ENCODE measurements around the gene DCLK2. TPM values are rescaled to one million over a fixed set of nuclear protein-coding genes. Genes with fewer than 3 reads are reported as not detected.
"Not testable (repeated sequence)": the region's sequence is repeated elsewhere in the genome, so short reads cannot be mapped to it uniquely, and the experiment has no call there.

The DCLK2 gene
- total RNA-seq, 1 donor from 2014 or later: 14.0 TPM

DNA sequence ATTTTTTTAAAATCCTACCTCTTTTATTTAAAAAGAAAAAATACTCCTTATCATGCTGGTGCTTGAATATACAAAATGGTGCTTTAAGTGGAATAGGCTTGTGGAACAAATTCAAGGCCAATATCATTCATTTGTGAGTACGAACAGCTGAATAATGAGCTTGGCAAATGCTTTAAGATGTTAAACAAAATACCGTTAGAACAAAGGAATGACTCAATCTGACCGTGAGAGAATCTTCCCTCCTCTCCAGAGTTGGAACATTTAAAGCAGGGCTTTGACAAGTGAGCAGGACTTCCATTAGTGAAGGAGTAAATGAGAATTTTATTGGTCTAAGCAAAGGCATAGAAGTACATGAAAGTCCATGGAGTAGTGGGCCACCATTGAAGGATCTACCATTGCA is 74.5 kb downstream of the DCLK2 start:
- no peak for DNase-seq (ENCODE audit: low spot score)

DNA sequence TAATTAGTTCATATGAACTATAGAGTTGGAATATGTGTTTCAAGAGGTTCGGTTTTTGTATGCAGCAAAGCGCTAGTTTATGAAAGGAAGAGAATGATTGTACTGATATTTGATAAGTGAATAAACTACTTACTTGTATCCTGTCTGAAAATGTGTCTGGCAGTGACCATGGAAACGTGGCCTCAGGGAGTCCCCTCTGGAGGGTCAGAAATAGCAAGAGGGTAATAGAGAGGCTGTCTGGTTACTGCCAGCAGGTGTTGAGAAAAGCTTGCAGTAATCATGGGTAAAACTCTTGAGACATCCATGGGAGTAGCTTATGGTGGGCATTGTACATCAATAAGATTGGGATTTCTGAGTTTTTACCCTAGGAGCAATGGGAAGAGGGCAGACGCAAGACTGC is 77.1 kb downstream of the DCLK2 start:
- DNase-seq (ENCODE audit: low spot score): no peak

DNA sequence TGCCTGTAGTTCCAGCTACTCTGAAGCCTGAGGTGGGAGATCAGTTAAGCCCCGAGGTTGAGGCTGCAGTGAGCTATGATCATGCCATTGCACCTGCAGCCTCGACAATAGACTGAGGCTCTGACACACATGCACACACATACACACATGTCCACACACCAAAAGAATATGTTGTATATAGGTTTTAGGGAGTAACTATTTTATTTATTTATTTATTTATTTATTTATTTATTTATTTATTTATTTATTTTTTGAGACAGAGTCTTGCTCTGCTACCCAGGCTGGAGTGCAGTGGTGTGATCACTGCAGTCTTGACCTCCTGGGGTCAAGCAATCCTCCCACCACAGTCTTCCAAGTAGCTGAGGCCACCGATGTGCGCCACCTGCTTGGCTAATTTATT is 78.3 kb downstream of the DCLK2 start:
- no peak for DNase-seq (ENCODE audit: low spot score)

DNA sequence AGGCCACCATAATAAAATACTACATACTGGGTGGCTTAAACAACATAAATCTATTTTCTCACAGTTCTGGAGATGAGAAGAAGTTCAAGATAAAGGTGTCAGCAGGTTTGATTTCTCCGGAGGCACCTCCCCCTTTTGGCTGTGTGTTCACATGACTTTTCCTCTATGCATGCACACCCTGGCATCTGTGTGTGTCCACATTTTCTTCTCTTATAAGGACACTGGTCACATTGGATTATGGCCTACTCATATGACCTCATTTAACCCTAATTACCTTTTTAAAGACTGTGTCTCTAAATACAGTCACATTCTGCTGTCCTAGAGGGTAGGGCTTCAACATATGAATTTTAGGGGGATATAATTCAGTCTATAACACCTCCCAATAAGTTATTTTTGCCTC is 79.8 kb downstream of the DCLK2 start:
- no peak for DNase-seq (ENCODE audit: low spot score)

DNA sequence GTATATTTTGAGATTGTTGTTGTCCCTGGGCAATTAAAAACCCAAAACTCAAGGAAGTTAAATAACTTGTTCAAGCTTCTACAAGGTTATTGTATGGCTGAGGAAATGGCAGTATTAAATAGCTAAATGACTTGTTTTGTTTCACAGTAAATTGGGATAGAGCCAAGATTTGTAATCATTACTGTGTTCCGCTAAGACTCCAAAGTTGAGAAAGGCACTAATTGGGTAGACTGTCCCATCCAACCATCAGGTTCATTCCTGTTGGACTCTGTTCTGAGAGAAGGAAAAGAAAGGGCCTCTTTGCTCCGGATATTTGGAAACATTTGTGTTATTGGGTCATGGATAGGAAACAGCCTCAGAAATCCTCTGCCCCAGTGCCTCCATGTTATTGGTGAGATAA is 82.2 kb downstream of the DCLK2 start:
- no peak for DNase-seq (ENCODE audit: low spot score)

DNA sequence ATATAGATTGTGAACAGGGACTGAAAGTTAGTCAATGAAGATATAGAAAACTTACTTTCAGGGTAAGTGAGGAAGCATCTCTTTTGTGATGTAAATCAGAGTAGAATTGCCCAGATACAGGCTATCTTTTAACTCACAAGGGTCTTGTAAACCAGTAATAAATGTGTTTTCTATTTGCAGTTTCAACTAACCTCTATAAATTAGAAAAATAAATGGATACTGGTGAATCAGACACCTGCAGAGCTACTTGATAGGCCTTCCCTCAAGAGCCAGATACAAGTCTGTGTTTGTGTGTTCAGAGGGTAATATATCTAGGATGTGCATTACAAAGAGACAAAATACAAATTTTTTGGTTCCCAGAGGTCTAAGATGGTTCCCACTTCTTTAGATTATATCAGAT is 82.9 kb downstream of the DCLK2 start:
- no peak for DNase-seq (ENCODE audit: low spot score)

DNA sequence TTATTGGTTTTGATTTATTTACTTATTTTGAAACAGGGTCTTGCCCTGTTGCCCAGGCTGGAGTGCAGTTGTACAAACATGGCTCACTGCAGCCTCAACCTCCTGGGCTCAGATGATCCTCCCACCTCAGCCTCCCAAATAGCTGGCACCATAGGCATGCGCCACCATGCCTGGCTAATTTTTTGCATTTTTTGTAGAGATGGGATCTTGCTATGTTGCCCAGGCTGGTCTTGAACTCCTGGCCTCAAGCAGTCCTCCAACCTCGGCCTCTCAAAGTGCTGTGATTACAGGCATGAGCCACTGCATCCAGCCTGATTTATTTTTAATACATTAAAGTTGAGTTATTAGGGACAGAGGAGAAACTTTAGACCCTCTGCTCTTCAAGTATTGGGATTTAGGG is 83.8 kb downstream of the DCLK2 start:
- not testable (repeated sequence) for DNase-seq (ENCODE audit: low spot score)

DNA sequence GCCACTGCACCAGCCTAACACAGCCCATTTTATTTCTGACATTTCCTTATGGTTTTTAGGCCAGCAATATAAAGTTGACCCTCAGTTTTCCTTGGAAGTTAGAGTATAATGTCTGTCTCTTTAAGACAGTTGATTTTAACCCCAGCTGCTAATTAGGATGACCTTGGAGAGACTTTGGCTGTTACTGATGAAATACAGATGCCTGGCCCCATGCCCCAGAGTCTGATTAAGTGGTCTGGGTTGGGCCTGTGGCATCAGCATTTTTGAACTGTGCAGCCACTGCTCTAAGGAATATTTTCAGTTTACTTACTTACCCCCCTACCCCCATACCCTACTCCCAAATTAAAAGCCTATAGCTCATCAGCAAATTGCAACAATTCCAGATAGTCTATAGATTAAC is 85.8 kb downstream of the DCLK2 start:
- DNase-seq (ENCODE audit: low spot score): no peak

DNA sequence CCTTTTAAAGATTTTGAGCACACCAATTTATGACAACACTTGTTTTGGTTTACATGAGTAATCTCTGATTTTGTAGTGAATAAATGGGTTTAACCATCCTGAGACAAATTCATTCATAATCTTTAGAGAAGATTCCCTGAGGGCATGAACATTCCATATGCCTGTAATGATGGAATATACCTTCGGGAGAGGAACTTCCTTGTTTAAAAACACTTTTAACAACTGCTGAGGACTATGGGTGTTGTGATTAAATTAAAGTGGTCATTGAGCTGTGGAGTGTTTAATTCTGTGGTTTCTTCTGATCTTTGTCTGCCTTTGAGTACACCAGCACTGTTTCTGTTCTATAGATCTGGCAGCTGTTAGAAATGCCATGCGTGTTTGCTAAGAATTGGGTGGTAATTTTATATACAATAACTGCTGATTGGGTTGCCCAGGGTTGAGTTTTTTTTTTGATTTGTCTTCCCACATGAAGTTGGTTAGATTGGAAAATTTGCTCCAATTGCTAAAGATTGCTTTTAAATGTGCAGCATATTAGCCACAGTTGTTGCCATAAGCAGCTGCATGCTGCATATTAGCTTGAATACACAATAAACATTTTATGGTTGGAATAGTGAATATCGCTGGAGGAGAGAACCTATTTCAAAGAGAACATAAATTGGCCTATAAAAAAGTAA is 86.8 kb downstream of the DCLK2 start:
- no peak for DNase-seq (ENCODE audit: low spot score)

DNA sequence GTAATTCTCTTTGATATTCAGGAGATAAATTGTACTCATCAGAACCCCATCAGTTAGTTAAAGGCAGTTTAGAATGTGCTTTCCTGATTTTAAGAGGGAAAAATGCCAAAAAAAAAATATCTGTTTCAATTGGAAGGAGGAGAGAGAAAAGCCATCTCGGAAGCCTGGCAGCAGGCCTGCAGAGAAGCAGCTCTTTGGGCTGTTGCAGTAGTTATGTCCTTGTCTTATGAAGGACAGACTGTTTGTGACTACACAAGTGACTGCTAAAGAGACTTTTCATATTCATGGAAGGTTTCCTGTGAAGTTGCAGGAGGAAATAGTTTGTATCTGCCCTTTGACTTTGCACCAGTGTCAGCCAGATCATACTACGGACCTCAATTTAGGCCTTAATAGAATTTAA is 88.8 kb downstream of the DCLK2 start:
- no peak for DNase-seq (ENCODE audit: low spot score)

DNA sequence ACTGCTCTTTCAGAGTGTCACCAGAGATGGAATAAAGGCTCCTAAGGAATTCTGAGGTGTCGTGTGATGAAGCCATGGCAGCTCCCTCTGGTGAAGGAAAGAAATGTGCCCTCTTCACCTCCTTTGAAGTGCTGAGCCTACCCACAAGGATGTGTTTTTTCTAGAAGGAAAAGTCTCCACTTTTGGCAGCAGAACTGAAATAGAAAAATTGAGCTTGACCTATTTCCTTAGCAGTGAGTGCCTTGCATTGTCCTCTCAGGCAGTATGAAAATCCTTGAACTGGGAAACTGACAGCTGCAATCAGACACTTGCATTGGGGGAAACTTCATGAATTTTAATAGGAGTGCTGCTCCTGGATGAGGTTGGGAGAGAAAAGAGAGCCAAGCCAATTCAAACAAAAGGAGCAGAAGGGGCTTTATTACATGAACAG is 95.2 kb downstream of the DCLK2 start:
- no peak for DNase-seq (ENCODE audit: low spot score)

DNA sequence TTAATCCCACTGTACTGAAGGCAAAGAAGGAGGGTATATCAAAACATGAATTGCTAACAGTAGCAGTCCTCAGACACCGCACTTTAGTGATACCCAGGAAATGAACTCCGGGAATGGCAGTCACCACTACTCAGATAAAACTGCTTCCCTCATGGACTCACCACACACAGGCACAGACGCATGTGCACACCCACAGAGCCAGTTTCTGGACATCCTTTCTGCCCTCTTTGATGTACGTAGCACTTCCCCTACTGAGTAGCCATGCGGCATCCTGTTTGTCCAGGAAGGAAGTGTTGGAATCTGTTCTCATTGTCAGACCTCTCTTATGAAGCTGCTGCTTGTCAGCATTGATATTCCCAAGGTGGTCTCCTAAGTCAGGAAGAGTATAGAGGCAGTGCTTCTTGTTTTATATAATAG is 95.7 kb downstream of the DCLK2 start:
- DNase-seq (ENCODE audit: low spot score): no peak

DNA sequence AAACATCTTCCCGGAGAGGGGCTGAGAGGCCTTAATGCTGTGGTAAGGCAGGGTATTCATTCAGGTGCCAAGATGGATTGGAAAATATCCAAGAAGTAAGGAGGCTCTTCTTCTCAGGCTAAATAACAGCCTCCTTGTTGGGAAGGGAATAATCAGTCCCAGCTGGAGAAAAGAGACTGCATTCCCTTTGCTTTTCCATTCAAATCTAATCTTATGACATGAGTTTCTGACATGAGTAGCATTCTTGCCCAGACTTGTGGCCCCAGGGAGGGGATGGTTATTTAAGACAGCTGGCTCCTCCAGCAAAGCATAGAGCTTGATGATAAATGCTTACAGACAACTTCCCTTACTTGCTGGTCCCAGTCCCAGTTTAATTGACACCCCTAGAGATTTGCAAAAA is 98.3 kb downstream of the DCLK2 start:
- no peak for DNase-seq (ENCODE audit: low spot score)

DNA sequence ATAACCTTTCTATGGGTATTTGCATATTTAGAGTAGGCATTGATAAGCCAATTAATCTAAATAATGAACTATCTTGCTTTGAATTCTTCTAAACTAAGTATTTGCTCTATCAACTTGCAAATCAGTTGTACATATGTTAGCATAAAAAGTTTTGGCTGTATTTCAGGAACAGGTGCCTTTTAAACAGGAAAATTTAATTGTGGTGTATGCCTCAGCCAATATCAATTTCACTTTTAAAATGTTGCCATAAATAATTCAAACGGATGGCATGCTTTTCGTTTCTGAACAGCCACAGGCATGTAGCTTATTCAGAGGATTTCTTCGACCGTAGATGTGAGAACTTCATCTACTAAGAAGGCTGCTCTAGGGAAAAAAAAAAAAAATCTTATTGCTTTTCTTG is 99.9 kb downstream of the DCLK2 start:
- DNase-seq (ENCODE audit: low spot score): no peak

DNA sequence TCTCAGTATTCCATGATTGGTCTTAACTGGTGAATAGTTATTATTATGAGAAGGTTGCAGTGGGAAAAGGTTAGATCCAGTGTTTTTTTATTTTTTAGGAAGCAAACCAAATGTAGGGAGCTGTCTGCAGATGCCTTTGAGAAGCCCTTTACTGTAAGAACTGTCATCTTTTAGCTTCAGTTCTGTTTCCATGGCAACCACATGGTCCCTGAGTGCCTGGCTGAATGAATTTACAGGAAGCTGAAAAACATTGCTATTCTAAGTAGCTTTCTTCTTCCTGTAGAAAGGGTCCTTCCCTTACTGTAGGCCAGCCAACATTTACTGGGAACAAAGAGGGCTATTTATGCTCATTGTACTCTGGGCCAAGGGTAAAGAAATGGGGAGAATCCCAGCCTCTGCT is 103.3 kb downstream of the DCLK2 start:
- no peak for DNase-seq (ENCODE audit: low spot score)

DNA sequence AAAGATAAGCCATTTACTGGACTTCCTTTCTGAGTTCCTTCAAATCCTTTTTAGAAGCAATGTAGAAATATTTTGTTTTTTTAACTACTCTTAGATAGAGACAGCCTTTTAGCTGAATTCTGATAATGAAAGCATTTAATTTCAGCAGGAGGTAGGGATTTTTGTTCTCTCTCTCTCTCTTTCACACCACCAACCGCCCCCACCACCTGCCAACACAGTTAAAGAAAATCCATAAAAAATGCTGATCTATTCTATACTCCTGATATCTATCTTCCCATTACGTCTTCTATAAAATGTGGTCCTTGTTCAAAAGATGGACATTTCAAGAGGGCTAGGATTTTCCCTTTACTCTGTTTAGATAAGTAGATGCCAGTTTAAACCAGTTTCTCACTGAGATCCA is 104.5 kb downstream of the DCLK2 start:
- DNase-seq (ENCODE audit: low spot score): no peak

DNA sequence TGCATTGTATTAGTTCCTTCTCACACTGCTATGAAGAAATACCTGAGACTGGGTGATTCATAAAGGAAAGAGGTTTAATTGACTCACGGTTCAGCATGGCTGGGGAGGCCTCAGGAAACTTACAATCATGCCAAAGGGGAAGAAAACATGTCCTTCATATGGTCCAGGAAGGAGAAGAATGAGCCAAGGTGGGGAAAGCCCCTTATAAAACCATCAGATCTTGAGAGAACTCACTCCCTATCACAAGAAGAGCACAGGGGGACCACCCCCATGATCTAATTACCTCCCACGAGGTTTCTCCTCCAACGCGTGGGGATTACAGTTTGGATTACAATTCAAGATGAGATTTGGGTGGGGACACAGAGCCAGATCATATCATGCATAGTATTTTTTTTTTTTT is 106.8 kb downstream of the DCLK2 start:
- DNase-seq (ENCODE audit: low spot score): not testable (repeated sequence)

DNA sequence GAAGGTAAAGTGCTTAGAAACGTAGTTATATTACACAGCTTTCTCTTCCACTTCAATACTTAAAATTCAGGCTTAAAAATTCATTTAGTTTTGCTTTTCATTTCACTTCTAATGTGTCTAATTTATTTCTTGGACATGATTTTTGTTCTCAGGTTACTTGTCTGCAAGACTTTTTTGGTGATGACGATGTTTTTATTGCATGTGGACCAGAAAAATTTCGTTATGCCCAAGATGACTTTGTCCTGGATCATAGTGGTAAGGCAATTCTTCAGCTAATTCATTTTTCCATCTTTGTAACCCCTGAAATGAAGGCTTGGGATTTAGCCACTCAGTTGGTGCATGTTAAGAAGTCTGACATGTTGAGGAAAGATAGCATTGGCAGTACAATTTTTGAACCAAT is 114.7 kb downstream of the DCLK2 start:
- no peak for DNase-seq (ENCODE audit: low spot score)

DNA sequence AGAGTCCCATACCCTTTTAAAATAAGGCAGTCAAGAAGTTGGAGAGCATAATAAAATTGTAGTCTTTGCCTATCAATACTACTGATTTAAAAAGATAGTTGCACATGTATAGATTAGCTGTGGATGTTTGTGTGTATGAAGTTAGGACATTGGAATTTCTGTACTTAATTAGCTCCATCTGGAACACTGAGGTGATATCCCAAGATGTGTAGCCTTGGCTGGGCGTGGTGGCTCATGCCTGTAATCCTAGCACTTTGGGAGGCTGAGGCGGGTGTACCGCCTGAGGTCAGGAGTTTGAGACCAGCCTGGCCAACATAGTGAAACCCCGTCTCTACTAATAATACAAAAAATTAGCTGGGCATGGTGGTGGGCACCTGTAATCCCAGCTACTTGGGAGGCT is 119.0 kb downstream of the DCLK2 start:
- not testable (repeated sequence) for DNase-seq (ENCODE audit: low spot score)

DNA sequence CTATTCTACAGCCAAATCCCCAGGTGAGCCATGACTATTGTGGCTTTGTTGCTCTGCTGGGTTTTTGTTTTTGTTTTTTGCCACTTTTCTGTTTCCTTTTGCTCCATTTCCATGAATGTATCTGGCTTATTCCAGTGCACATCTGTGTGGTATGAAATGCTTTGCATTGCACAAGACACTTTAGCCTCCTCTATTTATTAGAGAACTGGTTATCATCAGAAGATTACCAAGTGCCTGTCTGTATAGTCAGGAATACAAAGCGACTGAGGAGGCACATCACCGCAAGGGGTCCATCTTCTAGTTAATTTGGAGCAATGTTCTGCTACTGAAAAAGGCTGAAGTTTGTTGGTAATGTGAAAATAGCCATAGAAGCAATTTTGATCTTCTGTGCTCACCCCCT is 120.8 kb downstream of the DCLK2 start:
- DNase-seq (ENCODE audit: low spot score): no peak

DNA sequence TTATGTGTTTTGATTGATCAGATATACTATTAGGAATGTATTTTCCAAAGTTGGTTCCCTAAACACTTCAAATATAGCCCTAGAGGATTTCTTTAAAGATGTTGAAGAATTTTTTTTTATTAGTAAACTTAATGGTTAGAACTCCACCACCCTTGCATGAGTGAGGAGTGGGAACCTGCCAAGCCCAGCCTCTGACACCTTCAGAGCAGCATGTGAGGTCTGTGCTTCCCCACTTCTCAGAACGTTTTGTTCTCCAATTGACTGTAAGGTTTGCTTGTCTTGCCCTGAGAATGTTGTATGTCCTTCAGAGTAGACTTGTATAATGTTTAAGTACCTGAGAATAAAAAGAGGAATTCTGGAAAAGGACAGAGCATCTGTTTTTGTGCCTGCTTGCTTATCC is 126.8 kb downstream of the DCLK2 start:
- no peak for DNase-seq (ENCODE audit: low spot score)

DNA sequence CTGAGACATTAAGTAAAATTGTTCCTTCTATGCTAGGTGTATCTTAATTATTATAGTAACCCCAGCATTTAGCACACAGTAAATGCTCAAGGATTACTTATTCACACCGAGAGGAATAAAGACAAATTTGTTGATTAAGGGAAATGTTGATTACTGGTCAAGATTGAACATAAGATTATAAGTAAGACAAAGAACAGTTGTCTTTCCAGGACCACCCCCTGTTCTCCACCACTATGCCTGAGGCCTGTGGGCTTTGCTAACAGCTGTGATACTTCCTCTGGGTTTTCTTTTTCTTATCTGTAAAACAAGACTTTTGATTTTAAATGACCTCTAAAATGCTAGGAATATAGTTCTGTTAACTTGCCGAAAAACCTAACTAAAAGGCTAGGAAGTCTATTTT is 128.0 kb downstream of the DCLK2 start:
- no peak for DNase-seq (ENCODE audit: low spot score)

DNA sequence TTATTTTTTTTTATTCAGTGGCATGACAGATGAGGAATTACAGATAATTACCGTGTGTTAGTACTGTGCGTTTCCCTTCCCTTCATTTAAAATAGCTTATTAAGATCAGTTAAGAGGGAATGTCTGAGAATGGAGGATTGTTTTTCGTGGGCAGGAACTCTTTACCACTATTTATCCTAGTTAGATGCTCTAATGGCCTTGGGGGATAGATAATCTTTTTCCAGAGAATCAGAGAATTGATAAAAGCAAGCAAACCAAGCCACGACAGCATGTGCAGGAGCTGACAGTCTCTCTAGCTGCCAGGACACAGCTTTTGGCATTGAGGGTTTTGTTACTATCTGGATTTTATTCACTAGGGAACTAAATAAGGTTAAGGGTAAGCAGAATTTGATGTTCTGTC is 128.7 kb downstream of the DCLK2 start:
- DNase-seq (ENCODE audit: low spot score): no peak

DNA sequence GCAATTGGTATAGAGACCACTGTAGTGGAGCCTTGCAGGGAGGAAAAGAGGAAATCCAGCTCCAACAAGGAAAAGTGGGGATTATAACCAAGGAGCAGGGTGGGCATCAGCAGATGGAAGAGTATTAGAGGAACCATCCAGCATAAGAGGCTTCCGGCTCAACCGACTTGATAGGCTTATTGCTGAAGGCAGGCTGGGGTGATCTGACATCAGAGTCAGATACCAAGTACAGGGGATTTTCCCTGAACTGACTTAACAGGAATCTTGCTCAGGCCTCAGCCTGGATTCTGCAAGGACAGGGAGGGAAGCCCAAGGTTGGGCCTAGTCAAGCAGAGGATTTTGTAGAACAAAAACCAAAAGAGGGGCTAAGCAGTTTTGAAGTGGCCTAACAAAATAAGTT is 129.6 kb downstream of the DCLK2 start:
- no peak for DNase-seq (ENCODE audit: low spot score)
